ENCODE measurements around the gene HUS1.

The HUS1 gene

DNA sequence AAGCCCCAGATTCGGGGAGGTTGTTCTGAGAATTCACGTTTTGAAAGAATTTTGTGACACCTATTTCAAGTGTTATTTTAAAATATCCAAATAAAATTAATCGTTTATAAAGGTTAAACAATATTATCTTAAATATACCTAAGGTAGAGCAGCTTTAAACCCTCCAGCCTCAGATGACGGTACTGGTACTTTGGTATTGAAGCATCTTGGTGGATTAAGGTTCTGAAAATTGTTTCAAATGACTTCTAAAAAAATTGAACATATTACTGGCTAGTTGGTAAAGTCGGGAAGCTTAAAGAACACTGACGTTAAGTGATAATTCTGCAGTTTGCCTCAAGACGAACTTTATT is 392 bp upstream of the HUS1 start:
- DNase-seq (ENCODE audit: low read depth) = no peak

DNA sequence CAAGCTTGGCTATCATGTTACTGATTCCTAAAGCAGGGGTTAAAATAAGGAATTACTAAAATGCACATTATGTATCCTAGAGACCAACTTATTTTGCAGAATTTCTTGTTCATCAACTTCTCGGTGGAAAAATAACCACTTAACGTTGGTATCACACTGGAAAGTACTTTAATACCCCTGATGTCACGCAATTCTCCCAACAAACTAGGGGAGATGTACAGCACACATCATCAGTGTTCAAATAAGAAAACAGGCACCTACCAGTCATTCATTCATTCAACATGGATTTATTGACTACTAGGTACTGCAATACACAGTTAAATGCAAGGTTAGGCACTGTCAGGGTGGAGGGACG is 648 bp downstream of the HUS1 start:
- DNase-seq (ENCODE audit: low read depth) = no peak

DNA sequence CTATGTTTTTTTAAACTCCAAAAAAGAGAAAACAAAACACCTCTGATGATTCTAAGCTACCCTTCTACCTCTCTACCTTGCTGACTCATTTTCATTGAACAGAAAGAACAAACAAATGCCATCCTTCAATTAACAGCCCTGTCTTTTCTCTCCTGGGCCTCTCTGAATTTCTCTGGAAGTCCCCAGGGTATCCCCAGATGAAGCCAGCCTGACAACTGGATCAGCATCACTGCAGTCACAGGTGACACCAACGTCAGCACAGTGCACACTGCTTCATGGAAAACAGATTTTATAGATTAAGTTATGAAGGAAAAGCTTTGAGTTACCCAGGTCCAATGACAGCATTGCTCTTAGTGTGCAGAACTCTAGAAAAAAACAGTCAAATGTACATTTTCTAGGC is 5.7 kb downstream of the HUS1 start:
- no peak for DNase-seq (ENCODE audit: low read depth)

DNA sequence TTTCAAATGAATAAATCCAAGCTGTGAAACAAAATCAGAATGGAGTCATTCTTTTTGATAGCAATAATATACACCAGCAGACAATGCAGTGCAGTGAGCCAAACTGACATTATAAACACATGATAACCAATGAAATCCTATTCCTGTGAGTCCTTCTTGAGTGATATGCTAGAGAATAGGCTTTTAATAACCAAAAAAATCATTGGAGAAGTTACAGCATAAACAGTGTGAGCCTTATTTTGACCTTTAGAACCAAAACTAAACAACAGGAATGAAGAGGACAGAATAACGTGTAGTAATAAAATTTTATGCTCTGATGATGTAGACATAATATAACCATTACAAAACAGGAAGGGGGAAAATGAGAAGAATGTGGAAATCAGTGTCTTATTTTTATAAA is 8.7 kb downstream of the HUS1 start:
- DNase-seq (ENCODE audit: low read depth) = no peak

DNA sequence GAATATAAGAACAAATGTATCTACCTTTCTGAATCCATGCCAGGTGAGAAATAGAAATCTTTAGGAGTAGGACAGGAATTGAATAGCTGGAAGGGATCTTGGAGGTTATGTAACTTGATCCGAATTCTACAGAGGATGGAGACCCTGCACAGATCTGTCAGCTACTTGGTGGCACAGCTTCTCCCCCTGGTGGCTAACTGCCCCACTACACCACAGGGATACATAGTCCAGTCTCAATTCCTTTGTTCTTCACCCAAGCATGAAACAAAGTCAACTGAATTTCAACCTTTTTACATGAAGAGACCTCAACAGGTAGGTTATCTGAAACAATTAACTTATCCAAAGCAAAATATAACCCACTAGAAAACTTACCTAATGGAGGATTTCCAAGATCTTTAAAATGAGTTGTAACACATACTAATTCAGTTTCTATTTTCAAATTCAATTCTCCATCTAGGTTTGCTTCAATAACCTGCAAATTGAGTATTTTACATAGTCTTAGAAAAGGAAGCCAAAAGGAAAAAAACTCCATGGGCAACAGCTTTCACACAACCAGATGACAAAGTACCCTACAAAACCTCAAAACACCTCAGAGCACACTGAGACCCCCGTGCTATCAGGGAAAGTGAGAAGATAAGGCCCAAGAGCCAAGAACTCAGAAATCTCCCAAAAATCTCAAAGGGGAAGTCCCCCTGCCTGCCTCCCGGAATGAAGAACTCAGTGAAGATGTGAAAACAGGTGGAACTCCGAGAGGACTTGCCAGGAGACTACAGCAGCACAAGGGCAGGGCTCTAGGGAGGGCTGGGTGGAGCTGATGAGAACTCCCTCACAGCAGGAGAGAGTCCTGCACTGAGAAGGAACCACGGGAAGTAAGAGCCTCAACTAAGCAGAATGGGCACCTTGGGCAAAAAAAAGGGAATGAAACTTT is 10.3 kb downstream of the HUS1 start:
- DNase-seq (ENCODE audit: low read depth) = peak; percentile 27

DNA sequence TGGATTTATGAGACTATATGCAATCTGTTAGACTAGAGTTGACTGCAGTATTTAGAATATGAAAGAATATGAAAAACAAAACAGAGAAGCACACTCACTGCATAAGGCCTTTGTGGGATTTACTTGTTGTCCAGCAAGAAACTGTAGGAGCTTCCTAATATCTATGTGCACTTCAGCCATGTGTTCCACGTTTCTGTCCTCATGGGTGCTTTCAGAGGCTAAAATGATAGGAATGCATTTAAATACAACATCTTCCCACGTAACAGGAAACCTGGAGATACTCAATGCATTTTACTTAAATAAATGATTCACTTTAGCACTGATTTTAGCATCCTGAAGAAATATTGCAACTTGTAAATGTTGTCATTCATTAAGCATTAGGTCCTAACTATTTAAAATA is 11.7 kb downstream of the HUS1 start:
- DNase-seq (ENCODE audit: low read depth) = no peak

DNA sequence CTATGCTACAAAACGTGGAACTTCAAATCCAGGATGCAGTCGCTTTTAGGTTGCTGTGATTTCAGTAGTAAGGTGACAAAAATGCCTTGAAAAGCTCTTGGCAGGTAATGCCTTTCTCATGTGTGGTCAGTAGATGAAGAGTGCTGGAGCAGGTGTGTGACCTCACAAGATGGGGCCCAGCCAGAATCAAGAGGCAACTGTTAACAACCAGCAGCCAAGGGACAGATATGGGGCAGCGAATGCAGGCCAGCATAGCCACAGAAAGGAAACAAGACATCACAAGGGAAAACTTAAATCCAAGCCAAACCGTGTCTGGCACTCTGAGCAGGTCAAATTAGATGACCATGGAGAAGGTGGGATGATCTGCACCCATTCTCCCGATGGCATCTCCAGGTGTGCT is 12.3 kb downstream of the HUS1 start:
- no peak for DNase-seq (ENCODE audit: low read depth)

DNA sequence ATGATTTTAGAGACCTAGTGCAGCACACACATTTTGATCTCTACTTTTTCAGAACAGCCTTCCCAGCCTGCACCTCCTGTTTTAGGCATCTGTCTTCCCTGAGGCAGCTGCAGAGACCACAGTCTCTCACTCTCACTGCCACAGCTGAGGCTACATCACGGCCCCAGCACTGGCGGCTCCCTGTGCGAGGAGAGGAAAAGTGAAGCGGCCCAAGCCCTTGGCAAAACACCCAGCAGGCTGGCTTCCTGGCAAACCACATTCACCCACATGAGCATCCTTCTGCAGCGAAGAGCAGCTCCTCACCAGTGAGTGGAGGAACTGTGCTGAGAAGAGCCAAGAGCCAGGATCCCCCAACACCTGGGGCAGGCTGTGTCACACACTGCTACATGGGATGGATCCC is 14.0 kb downstream of the HUS1 start:
- no peak for DNase-seq (ENCODE audit: low read depth)

DNA sequence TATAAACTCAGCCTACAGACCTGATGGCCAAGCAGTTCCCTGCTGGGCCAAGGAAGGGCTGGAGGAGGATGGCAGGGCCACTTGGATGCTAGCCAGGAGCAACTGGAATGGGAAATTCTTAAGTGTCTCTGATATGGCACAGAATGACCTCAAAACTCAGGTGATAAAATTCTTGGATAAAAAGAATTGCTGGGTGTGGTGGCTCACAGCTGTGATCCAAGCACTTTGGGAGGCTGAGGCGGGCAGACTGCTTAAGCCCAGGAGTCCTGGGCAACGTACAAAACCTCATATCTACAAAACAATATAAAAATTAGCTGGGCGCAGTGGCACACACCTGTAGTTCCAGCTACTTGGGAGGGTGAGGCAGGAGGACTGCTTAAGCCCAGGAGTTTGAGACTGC is 17.2 kb downstream of the HUS1 start:
- DNase-seq (ENCODE audit: low read depth) = no peak

DNA sequence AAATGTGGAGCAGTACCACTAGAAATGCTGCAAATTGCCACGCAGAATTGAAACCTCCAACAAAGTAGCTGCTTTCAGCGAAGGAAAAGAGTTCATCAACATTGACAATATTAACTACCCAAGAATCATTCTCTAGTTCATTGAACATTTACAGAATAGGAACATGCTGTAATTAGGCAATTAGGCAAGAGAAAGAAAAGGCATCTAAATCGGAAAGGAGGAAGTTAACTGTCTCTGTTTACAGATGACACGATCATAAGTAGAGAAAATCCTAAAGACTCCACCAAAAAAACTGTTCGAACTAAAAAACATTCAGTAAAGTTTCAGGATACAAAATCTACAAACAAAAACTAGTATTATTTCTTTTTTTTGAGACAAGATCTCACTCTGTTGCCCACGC is 22.3 kb downstream of the HUS1 start:
- DNase-seq (ENCODE audit: low read depth) = no peak

DNA sequence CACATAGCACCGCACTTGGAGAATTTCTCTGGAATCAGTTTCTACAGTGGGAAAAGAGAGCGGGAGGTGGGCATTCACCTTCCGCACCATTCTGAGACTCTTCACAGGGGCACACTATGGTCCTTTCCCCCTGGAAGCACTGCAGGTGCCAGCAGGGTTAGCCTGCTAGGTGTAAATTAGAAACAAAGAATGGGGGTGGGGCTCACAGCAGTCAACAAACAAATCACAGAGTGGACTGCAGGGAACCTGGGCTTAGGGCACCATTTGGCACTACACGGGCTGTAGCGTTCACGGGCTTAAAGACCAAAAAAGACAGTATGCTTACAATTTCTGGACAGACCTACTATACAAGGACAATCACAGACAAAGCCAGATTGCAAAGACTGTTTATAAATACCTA is 23.2 kb downstream of the HUS1 start:
- DNase-seq (ENCODE audit: low read depth) = no peak

DNA sequence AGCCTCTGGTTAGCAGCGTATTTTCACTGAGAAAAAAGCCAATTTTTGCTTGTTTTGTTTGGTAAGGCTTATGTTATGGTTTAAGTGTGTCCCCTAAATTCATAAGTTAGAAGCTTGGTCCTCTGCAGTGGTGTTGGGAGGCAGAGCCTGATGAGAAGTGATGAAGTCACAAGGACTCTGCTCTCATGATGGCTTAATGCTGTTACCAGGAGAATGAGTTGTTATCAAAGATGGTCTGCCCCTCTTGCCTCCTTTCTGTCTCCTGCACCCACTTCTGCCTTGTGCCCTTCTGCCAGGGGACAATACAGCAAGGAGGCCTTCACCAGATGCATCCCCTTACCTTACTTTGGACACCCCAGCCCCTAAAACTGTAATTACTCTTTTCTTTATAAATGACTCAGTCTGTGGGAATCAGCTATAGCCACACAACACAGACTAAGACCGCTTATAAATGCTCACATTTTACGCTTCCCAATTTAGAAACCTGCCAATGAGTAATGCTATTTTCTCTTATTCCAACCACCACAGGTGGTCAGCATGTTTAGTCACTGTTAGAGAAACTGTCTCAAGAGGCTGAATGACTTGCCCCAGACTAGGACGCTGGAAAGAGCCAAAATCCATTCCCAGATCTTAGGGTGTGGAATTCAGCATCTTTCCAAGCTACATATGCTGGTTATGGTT is 25.0 kb downstream of the HUS1 start:
- no peak for DNase-seq (ENCODE audit: low read depth)

DNA sequence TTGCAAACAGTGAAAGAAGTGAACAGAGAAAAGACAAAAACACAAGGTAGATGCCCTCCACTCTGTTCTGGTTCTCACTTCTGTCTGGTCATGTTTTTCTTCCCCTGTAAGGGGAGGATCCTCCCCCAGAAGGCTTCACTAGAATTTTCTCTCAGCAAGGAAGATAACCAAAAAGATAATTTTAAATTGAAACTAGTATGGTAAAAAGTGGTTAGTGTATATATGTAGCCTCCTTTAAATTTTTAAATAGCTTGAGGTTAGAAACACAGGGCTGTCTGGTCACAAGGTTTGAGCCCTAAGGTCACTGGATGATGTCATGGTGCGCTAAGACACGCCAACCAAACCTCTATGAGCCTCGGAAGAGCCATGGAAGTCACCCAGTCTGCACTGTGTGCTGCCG is 25.6 kb downstream of the HUS1 start:
- no peak for DNase-seq (ENCODE audit: low read depth)

DNA sequence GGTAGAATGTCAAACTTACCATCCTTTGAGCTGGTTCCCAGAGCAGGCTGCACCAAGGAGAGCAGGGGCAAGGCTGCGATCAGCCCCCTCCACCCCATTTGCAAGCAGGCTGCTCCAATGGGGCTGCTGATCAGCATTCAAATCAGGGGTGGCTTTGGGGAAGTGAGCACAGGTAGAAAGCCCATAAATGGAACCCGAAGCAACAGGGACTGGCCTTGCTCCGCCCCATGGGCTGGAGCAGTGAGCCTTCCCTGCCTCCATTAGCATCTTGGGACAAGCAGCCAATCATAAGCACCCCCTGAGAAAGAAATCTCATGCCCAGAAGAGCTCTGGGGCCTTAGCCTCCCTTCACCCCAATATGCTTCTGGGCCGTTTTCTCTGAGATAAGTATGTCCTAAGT is 27.2 kb downstream of the HUS1 start:
- no peak for DNase-seq (ENCODE audit: low read depth)

DNA sequence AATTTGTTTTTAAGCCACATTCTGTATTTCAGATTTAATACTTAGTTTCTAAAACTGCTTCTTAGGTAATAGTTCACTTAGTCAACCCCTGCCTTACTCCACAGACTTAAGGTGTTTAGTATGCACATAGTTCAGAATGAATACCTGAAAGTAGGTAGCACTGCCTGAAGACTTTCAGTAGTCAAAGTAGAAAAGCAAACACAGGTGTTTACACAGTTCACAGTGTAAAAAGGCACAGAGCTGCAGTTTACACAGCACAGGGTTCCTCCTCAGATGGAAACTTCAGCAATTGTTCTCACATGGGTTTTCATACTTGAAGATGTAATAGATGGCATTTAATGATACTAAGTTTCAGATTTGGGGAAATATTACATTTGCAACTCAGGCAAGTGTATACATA is 28.0 kb downstream of the HUS1 start:
- no peak for DNase-seq (ENCODE audit: low read depth)

DNA sequence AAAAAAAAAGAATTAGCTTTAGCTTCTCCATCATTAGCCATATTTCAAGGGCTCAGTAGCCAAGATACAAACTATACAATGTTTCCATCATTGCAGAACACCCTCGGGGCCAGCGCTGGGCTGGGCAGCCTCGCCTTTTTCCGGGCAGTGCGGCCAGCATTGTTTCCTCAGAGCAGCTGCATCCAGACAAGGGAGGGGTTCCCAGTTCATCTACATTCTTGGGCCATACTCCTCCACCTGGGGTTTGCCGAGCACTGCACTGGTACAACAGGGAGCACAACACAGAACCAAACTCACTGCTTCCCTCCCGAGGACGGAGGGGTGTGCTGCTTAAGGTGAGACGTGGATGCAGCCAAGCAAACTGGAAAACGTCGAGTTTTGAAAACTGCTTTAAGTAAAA is 28.7 kb downstream of the HUS1 start:
- DNase-seq (ENCODE audit: low read depth) = no peak

DNA sequence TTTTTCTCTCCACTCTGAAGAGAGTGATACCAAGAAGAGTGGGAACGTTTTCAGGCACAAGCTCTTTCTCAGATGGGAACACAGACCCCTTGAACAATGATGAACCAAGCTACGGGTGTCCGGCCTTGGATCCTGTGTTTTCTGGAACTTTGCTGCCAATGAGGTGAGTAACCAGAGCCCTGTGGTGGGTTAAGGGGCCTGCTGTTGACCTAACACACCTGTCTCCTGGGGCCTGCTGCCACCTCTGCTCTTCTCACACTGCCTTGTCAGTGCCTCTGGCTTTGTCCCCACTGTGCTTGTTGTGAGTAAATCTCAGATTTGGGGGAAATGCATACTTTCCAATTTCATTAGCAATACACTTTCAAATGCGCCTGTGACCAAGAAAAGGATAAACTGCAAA is 29.7 kb downstream of the HUS1 start:
- DNase-seq (ENCODE audit: low read depth) = no peak

DNA sequence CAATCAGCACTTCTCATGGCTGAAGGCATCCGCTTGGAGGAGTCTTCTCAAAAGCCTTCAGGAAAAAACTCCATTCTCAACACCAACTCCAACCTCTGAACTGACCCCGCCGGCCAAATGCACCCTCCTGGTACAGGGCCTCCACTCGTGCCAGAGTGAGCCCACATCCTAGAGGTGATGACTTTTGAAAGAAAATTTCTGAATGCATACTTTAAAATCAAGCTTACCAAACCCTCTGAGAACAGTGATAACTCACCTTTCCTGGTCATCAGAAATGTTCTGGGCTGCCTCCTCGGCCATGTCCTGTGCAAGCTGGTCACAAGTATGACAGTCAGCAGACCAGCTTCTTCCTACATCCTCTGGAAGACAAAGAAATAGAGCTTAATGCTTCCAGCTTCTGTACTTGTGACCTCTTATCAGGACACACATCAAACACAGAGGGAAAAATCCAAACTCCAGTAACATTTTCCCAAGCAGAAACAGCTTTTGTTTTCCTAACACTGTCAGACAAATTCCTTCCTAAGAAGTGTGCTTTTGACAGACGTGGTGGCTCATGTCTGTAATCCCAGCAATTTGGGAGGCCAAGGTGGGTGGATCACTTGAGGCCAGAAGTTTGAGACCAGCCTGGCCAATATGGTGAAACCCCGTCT is 31.1 kb downstream of the HUS1 start, which contains the start of gene PKD1L1:
Gene PKD1L1 (minus strand): TSS at position 326 of the 650 bp plus-strand sequence. CDS start 26 bp downstream, at position 300.
- no peak for DNase-seq (ENCODE audit: low read depth)

DNA sequence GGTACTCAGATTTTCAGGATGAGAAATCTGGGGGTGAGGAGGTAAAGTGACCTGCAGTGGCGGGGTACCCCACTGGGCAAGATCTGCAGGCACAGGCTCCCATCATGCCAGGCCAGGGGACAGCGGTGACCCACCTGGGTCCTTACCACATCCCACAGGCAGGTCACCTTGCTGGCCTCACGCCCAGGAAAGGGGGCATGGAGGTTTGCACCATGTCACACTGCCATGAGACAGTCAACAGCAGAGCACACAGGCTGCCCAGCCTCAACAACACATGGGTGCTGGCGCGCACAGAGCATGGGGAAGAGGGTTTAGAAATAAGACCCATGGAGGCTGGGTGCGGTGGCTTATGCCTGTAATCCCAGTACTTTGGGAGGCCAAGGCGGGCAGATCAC is 32.1 kb downstream of the HUS1 start:
- no peak for DNase-seq (ENCODE audit: low read depth)

DNA sequence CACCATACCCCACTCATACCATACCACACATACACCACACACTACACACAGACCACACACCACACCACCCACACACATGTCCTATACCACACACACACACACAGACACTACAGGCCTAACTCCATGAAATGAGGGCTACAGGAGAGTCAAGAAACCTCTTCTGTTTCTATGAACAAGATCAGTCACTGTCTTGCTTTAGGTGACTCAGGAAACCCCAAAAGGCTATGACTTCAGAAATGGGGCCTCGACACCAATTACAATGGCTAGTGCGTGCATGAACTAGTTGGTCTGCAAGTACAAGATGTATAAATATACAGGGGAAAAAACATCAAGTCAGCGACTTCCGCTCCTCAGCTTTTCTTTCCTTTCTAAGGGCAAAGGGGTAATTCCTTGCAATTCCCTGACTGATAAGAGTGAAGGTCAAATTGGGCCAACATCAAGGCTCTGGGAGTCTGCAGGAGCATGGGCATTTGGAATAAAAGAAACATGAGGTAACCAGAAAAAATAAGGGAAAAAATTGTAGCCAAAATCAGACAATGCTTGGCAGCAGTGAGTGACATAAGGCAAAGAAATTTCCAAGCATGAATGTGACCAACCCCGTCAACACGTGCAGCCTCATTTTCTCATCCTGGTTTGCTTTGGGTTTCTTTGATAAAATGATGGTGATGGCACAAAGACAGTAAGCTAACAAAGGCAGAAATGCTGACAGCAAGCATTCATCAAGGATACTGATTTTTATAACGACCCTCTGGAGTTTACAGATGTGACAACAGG is 32.6 kb downstream of the HUS1 start:
- no peak for DNase-seq (ENCODE audit: low read depth)

DNA sequence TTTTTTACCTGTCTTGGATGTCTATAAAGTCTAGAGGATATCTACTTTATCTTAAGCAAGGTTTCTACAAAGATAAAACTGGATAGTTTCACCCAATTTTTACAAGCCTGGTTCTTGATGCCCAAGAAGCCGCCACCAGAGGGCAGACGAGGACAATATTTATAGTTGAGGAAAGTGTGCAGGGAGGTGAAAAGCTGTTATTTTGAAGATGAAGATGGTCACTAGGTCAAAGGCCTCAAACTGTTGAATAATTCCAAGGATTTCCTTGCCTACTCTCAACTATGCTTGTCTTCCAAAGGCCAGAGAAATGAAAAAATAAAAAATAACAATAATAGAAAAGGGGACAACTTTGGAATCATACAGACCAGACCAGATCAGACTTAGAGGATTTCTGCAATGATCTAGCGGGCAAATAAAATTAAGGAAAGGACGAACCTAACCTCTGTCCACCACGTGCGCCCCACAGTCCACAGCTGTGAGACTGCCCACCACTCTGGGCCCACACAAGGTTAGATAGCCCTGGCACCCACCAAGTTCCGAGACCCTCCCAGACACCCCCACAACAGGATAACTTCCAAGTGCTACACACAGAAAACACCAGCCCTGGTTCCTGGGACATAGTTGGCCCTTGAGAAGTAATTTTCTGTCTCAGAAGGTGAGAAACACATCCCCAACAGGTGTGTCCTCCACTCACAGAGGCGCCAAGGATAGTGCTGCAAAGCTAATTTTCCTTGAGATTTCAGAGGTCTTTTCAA is 34.0 kb downstream of the HUS1 start:
- peak; percentile 80 for DNase-seq (ENCODE audit: low read depth)
